Natural killer cell (primary cell): ENCODE measurements around the gene PIRT. TPM values are rescaled to one million over a fixed set of nuclear protein-coding genes. Genes with fewer than 3 reads are reported as not detected.

Experiments
- ATAC-seq, 3 donors: fragments of 150-1000 bp in 2 of 3; fragments of 200-7000 bp in 1 of 3; cut with Tn5 transposase; 1 replicate in 1 of 3; 2 replicates in 2 of 3; pipeline ENCODE4 v1.10.0; 2021; ENCODE audit warnings: mild to moderate bottlenecking in 2 of 3, moderate library complexity in 2 of 3
- DNase-seq, 2 donors: peaks; one replicate each; pipeline versions ENCODE4 v3.0.0 to v3.0.0-alpha.2; 2013 to 2021; ENCODE audit warnings: mixed read lengths in 1 of 2
- H3K27ac ChIP-seq: one replicate; pipeline ENCODE4 v1.5.1; 2013; ENCODE audit warnings: mild to moderate bottlenecking, low read length
- H3K27me3 ChIP-seq: one replicate; pipeline ENCODE4 v1.6.1; 2013; ENCODE audit warnings: low read length; ENCODE audit not compliant: control insufficient read depth, insufficient read depth
- H3K36me3 ChIP-seq: one replicate; pipeline ENCODE4 v1.6.1; 2013; ENCODE audit warnings: low read length; ENCODE audit not compliant: control insufficient read depth, insufficient read depth
- H3K4me1 ChIP-seq: one replicate; pipeline ENCODE4 v1.6.1; 2013; ENCODE audit warnings: low read length; ENCODE audit not compliant: control insufficient read depth, insufficient read depth
- H3K4me3 ChIP-seq: one replicate; pipeline ENCODE4 v1.5.1; 2013; ENCODE audit warnings: low read length
- H3K9me3 ChIP-seq: one replicate; pipeline ENCODE4 v1.6.1; 2013; ENCODE audit warnings: low read length; ENCODE audit not compliant: control insufficient read depth, insufficient read depth
- H3K27ac Mint-ChIP-seq, 2 donors: one replicate each; pipeline ENCODE4 v1.8.0; 2022; ENCODE audit warnings: mild to moderate bottlenecking in 2 of 2, mixed read lengths in 2 of 2, moderate library complexity in 1 of 2
- H3K27me3 Mint-ChIP-seq, 2 donors: one replicate each; pipeline ENCODE4 v1.8.0; 2022; ENCODE audit warnings: low read depth in 2 of 2, mixed read lengths in 2 of 2
- H3K36me3 Mint-ChIP-seq: one replicate; pipeline ENCODE4 v1.8.0; 2022; ENCODE audit warnings: mixed read lengths
- H3K4me1 Mint-ChIP-seq, 2 donors: one replicate each; pipeline ENCODE4 v1.8.0; 2022; ENCODE audit warnings: mixed read lengths in 2 of 2
- H3K4me3 Mint-ChIP-seq: one replicate; pipeline ENCODE4 v1.8.0; 2022; ENCODE audit warnings: mild to moderate bottlenecking, moderate library complexity, mixed read lengths
- H3K9me3 Mint-ChIP-seq, 2 donors: one replicate each; pipeline ENCODE4 v1.8.0; 2022; ENCODE audit warnings: mixed read lengths in 2 of 2
- CTCF ChIP-seq: fragments of 200-600 bp; IDR thresholded peaks from one replicate; pipeline ENCODE4 v1.8.0; 2022; ENCODE audit warnings: antibody characterized with exemption
- WGBS: methylation state at CpG from one replicate; pipeline ENCODE4 v1.1.7; 2013; ENCODE audit warnings: missing lambda C conversion rate; ENCODE audit not compliant: insufficient coverage; 5-methylcytosine and 5-hydroxymethylcytosine counted together
- intact Hi-C: fragments of 100-400 bp; cut with micrococcal nuclease; formaldehyde crosslinking; loops from one replicate; pipeline ENCODE4 v1.14.2; 2022
- total RNA-seq, 4 donors: library from RNA; stranded (reverse); fragments of 120-200 nt in 1 of 4; gene quantifications; one replicate each; pipeline versions ENCODE4 v1.2.3 to v1.2.4, GENCODE V29; 2013 to 2022

The PIRT gene
- total RNA-seq, 3 donors from 2014 or later (not counting 1 experiment from before 2014, with no cell fraction given) = not detected

- H3K4me3 ChIP-seq = no peak overlapping the region
- no peaks in the 10 kb centered on the region for H3K9me3 ChIP-seq
- peaks cover 4% of the 10 kb centered on the region for H3K4me1 ChIP-seq
- H3K27ac ChIP-seq = no peak overlapping the region
- no peaks in the 10 kb centered on the region for H3K27me3 ChIP-seq
- no peak for TF ChIP-seq CTCF
- Mint-ChIP-seq H3K4me1 (no peaks in the 10 kb centered on the region), H3K27me3 (no peaks in the 10 kb centered on the region), H3K27ac (no peak overlapping the region), H3K9me3 (no peaks in the 10 kb centered on the region), H3K36me3 (no peaks in the 10 kb centered on the region), H3K4me3 (no peak overlapping the region)
- no peak for DNase-seq
- WGBS = 85% methylated on average over 11 of the region's 11 CpGs
- intact Hi-C loops = no loop called here
- no peak for ATAC-seq
- no peaks in the 10 kb centered on the region for H3K36me3 ChIP-seq
Measured at GRCh38 chr17:10797476-10798328, 40.2 kb downstream of the PIRT start.

GRCh38 chr17:10793816-10794215 is 44.1 kb downstream of the PIRT start:
- H3K27ac ChIP-seq = no peak overlapping the region
- WGBS = 85% methylated on average over 4 of the region's 4 CpGs
- no peak overlapping the region for H3K27ac Mint-ChIP-seq

DNA sequence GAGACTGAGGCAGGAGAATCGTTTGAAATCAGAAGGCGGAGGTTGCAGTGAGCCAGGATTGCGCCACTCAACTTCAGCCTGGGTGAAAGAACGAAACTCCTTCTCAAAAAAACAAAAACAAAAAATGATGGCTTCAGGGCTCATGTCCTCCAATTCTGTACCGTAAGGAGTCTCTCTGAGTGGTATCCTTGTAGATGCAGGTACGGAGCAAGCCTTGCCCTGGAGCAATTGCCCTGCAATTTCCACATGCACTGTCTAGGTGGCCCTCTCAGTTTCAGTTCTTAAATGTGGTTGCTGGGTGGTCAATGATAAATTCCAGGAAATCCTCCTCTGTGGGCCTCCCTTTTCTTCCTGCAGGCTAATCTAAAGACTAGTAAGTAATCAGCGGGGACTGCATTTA is 44.6 kb downstream of the PIRT start:
- WGBS = 90% methylated on average over 7 of the region's 7 CpGs
- DNase-seq = no peak
- no peak for TF ChIP-seq CTCF
- no peak overlapping the region for H3K4me3 Mint-ChIP-seq
- no peak overlapping the region for H3K4me3 ChIP-seq
- no peak overlapping the region for H3K27ac ChIP-seq
- no peak overlapping the region for H3K27ac Mint-ChIP-seq
- no peaks in the 10 kb centered on the region for H3K9me3 Mint-ChIP-seq
- no peaks in the 10 kb centered on the region for H3K36me3 ChIP-seq
- no peaks in the 10 kb centered on the region for H3K27me3 Mint-ChIP-seq
- H3K36me3 Mint-ChIP-seq = no peaks in the 10 kb centered on the region
- intact Hi-C loops = loop anchor here (2.0 kb wide), 1 partner anchor 20 kb away; no protein-coding TSS in a partner anchor
- peaks cover 9% of the 10 kb centered on the region for H3K4me1 ChIP-seq
- no peaks in the 10 kb centered on the region for H3K9me3 ChIP-seq
- no peaks in the 10 kb centered on the region for H3K4me1 Mint-ChIP-seq
- H3K27me3 ChIP-seq = no peaks in the 10 kb centered on the region
- ATAC-seq = no peak

More at GRCh38 chr17:10793816-10794215, 44.1 kb downstream of the PIRT start:
- ATAC-seq (no peak), DNase-seq (no peak)
- intact Hi-C loops = loop anchor here (2.0 kb wide), 1 partner anchor 21 kb away; no protein-coding TSS in a partner anchor
- H3K27me3 ChIP-seq = no peaks in the 10 kb centered on the region
- H3K4me3 ChIP-seq = no peak overlapping the region
- no peaks in the 10 kb centered on the region for H3K27me3 Mint-ChIP-seq
- peaks cover 10% of the 10 kb centered on the region for H3K4me1 ChIP-seq
- no peaks in the 10 kb centered on the region for H3K9me3 Mint-ChIP-seq
- no peaks in the 10 kb centered on the region for H3K9me3 ChIP-seq
- H3K4me1 Mint-ChIP-seq = no peaks in the 10 kb centered on the region
- H3K4me3 Mint-ChIP-seq = no peak overlapping the region
- no peak for TF ChIP-seq CTCF
- H3K36me3 ChIP-seq = no peaks in the 10 kb centered on the region
- no peaks in the 10 kb centered on the region for H3K36me3 Mint-ChIP-seq
